Activated T-cell treated with anti-CD3 and anti-CD28 coated beads for 24 hours (primary cell): ENCODE data around the gene RBMS3.
"Not testable (repeated sequence)": the region's sequence is repeated elsewhere in the genome, so short reads cannot be mapped to it uniquely, and the experiment has no call there.

Experiments
- DNase-seq: peaks from one replicate; pipeline ENCODE4 v3.0.0-alpha.2; 2020; ENCODE audit warnings: low read depth

The RBMS3 gene

DNA sequence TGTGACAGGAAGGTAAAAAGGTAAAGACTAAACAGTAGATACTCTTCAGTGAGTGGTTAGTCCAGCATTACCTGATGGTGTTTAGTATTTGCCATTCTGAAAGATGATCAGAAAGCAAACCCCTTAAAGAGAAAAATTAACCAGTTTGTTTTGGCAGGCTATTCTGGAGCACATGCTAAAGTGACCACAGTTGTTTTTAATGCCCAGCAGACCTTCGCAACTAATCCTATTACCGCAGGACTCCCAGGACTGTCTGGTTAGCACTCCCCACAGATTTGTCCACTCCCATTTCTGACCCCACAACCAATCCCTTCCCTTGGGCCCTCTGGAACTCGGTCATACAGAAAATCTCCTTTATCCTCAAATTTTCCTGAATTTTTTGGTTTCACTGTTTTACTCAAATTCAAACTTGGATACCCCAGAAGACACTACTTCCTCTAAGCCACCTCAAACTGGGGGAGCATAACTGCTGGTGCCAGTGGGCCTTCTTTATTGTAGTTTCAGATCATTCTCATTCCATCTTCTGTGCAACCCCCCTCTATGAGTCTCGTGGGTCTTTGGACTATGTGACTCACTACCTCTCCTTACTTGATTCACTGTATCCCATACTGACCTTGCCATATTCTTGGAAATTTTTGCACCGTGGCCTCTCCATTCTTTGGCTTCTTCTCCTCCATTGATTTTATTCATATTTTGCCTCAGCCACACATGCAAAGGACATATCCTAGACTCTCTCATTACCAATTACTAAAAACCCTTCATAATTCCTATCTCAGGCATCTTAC lies 104.4 kb downstream of the RBMS3 start:
- DNase-seq, result no peak

DNA sequence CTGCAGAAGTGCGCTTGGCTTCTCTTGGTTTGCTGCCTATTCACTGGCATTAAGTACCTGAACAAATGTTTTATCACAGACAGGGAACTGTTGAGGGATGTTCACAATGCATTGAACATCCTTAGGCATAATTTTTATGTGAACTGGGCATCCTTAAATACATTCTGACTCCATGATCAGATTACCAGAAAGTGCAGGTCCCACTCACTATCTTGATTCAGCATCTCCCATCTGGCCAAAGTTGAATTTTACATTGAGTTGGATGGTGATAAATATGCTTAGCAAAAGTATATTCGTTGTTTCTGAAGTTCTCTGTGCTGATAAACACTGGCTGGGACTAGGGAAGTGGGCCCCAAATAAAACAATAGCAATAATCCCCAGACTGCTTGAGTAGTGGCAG lies 108.5 kb downstream of the RBMS3 start:
- DNase-seq, result no peak

DNA sequence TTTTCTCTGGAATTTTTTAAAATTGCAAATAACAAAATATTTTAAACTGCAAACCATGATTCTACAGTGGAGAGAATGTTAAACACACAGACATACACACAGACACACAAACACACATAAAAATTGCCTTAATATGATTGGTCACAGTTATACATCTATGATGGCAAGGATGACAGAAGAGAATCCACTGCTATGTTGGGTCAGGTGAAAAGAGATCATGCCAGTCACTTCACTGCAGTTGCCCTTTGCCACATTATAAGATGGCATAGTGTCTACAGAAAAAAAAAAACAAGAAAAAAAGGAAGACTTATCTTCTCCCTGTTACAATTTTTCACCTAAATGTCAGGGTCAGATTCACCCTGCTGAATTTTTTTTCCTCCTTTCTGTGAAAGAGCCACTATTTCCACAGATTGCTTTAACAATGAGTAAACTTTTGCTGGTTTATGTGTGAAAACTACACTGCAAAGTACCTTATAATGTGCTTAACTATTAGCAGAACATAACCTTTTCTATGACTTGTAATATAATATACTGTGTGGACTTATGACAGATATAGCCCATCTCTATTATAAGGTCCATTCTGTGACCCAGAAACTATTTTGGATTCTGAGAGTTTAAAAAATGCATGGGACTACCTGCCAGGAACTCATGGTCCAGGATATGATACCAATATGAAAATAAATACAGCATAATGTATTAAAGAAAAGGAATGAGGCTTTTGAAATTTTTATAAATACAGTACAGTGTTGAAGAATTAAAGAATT lies 111.9 kb downstream of the RBMS3 start:
- no peak for DNase-seq

DNA sequence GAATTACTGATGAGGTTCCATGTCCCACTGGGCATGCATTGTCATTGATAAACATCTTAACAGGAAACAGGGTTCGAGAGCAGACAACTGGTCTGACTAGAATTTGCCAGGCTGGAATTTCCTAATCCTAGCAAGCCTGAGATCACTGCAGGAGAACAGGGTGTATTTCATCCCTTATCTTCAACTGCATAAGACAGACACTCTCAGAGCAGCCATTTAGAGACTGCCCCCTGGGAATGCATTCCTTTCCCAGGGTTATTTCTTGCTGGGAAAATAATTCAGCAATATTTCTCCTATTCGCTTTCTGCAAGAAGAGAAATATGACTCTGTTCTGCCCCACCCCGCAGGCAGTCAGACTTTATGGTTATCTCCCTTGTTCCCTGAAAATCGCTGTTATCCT lies 113.1 kb downstream of the RBMS3 start:
- DNase-seq, result not testable (repeated sequence)

DNA sequence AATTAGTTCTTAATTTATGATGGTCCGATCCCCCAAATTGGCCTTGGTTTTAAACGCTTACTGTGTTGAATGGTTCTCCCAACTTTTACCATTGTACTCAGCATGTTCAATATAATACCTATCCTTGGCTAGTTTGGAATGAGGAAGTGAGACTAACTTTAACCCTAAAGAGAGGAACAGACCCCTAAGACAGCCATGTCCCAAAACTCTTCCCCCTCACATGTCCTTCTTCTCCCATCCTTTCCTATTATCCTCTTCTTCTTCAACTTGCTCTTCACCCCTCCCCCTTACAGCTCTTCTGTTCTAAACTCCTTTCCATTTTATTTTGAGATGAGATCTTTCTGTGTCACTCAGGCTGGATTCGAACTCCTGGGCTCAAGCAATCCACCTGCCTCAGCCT lies 116.5 kb downstream of the RBMS3 start:
- DNase-seq, result no peak

DNA sequence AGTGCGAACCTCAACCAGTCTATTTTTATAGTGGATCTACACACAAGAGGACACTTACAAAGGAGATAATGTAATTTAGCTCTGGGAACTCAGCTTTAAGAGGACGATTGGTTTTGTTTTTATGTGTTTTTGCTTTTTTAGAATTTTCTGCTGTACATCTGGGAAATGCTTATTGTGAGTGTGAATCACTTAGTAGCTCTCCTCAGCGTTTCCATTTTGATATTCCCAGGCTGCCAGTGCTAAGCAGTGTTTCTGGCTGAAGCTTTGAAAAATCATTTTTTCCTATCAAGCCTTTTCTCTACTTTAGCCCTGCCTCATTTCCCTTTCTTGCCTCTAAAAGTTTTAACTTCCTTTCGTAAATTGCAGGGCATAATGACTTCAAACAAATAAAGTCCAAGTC lies 117.9 kb downstream of the RBMS3 start:
- DNase-seq, result no peak

DNA sequence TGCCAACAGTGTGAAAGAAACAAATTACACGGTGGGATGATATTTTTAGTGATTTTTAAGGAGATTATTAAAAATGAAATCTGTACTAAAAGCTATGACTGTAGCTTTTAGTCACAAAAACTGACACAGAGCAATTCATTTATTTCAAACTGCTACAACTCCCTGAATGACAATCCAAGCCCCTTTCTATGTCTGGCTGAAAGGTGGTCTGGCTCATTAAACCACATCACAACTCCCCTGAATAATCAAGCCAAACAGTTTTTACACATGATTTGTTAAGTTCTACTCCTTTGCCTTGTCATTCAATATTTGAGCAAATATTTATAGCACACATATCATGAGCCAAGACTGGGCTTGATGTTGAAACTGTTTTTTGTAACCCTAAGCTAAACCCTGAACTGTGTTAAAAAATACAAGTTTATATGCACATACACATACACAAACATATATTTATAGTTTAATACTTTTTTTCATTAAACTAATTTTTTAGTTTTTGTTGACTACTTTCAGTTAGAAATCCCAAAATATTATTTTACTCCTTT lies 125.5 kb downstream of the RBMS3 start:
- no peak for DNase-seq

DNA sequence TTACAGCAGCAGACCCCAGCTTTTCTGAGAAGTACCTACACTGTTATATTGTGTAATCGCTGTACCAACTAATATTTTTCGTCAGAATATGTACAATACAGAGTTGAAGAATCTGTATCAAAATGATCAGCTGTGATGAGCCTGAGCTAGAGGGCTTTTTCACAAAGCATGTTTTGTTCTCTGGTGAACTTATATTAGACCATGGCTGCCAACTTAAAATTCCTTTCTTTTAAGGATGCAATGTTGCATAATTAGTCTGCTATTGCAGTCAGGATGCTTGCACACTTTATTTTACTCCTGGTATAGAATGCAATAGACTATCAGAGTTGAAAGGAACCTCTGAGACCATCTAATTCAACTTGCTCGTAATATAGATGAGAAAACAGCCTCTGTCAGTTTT lies 127.8 kb downstream of the RBMS3 start:
- no peak for DNase-seq

DNA sequence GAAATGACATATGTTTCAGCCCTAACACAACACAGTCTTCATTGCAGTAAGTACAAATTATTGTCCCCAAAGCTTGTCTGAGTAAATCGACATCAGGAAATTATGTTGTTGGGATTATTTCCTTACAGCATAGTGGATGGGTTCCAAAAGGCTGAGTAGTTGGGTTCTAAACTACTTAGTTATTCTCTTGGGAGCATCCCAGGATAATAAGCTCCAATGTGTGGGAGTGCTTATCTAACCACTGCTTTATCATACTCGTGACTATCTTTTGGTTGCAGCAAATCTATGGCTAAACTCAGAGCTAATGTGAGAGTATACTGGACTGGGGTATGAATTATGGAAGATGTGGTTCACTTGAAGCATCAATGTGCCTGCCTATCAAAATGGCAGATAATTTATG lies 128.5 kb downstream of the RBMS3 start:
- no peak for DNase-seq

DNA sequence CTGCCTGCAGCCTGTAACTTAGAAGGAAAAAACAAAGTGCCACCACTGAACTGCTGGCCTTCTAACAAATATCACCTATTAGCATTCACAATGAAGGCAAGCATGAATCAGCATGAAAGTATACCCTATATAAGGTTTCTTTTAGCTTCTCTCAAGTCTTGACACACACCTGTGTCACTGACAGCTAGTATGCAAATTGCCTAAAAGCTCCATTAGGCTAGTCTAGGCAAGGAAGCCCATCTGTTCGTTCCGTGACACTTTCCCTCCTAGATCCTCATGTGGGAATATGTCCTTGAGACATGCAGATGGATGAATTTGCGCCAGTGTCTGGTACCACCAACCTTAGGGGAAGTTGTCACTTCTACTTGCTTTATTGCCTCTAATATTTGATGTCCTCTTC lies 129.3 kb downstream of the RBMS3 start:
- no peak for DNase-seq

DNA sequence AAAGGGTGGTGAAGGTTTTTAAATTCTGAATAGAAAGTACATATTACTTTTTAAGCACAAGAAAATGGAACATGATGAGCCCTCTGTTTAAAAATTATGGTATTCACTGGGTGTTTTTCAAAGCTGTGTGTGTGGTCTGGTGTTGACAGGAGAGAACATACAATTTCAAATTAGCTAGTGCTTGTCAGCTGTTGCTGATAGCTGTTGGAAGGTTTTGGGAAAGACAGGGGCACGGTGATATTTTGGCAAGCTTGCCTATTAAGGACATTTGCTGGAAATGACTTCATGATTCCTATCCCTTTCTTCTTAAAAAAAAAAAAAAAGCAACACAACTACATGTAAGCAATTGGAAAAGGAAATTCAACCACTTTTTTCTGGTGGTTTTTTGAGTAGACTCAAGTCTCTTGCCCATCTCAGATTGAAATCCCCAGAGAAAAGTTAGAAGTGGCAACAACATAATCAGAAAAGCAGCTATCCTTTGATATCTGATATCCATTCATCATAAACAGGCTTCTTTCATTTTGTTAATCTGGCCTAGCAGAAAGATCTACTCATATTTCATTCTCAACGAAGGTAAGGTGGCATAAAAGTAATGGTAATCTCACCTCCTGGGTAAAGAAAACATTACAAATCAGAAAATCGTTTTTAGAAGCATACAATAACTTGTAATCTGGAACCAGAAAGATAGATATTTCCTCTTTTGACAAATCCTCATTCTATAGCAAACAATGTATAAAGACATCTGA lies 130.0 kb downstream of the RBMS3 start:
- no peak for DNase-seq

DNA sequence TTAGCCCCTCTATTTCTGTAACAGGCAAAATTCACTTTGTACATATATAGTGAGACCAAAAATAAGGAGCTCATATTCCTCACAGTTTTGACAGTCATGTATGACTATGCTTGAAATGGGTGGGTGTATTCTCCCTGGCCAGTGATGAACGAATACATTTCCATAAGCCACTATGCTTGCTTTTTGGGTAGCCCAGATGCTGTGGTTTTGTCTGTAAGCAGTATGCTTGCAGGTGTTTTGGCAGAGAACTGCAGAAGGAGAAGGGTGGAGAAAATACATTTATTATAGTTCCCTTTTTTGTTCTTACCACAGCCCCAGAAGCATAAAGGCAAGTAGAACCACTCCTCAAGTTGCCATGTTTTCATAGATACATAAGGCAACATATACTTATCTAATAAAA lies 131.2 kb downstream of the RBMS3 start:
- DNase-seq, result no peak

DNA sequence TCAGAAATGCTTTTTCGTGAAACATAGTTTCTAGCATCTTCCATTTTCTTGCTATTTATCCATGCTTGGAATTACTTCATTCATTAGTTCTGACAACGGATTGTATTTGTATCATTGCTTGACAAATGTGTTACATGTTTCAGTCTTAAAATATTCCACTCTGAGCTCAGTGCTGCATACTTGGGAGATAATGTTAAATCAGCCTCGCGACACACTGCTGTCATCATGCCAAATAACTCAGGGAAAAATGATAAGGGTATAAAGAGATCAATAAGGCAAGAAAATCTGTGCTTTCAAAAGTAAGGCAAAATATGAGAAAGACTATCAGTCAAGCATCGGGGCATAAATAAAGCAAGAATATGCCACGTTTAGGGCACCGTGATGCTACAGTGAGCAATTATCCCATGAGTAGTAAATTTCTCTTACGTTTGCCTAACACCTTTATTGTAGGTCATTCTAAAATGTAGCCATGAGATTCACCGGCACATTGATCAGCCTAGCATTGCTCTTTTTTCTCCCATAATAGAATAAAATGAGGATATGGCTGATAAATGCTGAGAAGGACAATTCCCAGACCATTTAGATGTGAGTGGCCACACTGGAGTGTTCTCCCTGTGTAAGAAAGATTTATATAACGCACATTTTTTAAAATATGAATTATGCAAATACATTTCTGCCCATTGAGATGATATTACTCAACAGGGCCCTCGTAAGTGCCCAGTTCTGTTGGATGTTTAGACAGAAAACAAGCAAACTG lies 133.8 kb downstream of the RBMS3 start:
- DNase-seq, result no peak

DNA sequence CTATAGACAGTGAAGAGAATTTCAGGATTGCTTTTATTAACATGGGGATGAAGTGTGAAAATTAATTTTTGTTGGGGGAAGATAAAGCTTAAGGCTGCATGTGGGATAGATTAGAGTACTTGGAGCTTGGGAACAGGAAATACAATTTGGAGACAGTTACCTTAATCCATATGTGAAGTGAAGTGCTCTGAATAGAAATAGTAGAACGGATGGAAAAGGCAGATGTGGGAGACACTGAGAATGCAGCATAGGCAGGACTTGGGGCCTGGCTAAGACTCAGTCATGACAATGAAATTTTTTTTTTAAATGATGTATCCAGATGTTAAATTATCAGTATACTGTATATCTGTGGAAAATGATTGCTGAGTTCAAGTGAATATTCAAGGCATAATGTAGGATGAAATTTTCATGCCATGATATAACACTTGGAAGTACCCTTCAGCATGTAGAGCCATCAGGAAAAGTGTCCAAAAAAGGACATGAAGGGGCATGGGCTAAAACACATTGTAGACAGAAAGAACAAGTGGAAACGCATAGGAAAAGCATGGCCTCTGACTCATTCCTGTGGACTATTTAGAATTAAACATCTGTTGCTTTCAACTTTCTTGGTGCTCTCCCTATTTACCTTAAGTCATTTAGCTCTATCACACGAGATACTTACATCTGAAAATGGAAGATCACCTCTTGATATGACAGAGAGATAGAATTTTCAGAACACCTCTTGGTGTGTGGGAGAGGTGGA lies 134.8 kb downstream of the RBMS3 start:
- DNase-seq, result no peak

DNA sequence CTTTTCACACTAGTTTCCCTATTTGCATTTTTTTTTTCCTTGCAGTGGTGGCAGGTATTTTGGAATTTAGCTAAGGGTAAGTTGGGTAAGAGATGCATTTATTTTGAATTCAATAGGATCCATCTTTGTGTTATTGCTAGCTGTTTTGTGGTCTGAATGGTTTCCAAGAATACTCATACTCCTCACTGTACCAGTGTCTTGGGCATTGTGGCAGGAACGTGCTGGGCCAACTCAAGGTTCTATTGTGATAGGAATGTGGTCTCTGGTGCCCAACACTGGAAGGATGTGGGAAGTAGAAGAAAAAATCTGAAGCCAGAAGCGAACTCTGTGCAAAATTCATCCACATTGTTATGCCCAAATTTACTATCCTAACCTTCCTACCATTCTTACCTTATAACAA lies 135.6 kb downstream of the RBMS3 start:
- no peak for DNase-seq

DNA sequence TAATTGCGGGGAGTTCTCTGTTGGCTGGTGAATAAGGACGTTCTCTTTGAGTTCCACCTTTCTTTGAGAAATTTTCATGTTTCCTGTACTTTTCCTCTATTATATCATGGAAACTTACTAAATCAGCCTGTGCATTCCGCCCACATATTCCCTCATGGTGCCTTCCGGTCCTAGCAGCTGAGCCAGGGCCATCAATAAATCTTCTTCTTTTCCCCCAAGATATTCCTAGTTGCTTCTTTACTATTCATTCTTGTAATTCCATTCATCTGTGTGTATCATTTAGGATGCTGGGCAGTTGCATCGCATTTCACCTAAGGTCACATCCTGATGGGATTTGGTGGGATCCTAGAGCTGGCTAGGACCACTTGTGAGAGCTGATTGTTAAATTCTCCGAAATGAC lies 139.2 kb downstream of the RBMS3 start:
- no peak for DNase-seq

DNA sequence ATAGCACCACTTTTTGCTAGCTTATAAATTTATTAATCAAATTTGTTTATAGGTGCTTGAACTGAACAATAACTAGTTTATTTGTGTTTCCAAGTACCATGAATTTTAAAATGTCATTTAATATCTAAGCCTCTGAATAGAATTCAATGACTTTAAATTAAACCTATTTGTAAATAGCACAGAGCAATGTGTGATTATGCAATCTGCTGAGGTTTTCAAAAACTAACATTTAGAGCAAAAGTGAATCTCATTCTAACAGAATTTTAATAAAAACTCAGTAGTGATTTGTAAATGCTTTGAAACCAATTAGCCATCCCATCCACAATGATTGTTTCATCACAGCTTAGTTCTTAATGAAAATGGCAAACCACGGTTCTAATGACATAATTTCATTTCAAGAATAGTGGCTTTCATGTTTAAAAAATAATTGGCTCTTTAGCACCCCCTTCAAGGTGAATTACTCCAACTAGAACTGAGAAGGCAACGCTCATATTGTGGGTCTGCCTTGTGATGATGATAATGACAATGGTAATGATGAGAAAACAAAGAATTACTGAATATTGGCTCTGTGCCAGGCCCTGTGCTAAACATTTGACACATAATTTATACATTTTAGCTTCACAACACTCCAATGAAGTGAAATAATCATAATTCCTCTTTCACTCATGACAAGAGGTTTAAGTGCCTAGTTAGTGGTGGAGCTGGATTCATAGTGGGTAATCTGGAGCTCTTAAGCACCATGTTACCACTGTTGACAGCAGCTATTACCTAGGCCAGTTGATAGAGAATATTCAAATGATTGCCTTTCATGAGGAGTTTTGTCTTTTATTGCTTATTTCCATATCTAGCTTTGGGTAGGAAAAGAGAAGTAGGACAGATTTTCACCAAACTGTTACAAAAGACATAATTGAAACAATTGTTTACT lies 145.7 kb downstream of the RBMS3 start:
- DNase-seq, result no peak

DNA sequence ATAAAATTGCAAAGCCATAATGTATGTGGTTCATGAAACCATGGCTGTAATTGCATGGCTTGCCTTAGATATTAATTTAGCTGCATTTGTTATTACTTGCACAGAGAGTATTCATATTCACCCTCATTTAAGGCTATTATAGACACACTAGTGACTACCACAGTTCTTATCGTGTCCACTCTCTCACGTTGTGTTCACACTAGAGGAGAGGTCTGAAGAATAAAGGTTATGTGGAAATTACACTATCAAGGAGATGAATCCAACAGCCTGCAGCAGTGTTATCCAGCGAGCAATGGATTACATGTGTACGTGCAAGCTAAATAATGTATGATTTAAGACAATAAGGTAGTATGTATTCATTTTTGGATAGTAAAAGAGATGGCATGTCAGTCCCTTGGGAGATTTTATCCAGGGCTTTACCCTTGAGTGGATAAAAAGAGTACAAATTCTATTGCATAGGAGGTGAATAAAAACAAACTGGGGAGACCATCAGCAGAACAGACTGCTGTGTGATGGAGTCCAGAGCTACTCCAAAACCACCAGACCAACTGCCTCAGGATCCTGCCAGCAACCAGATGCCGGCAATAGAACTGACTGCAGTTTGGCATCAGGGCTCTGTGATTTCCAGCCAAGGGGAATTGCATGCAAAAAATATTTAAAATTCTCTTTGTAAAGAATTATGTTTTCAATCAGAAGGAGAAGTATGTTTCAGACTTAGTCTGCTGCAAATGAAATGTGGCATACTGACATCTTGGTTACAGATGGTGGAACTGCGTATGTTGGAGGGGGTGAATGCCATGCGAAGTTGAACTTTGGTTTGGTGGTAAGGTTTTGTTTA lies 146.6 kb downstream of the RBMS3 start:
- DNase-seq, result no peak

DNA sequence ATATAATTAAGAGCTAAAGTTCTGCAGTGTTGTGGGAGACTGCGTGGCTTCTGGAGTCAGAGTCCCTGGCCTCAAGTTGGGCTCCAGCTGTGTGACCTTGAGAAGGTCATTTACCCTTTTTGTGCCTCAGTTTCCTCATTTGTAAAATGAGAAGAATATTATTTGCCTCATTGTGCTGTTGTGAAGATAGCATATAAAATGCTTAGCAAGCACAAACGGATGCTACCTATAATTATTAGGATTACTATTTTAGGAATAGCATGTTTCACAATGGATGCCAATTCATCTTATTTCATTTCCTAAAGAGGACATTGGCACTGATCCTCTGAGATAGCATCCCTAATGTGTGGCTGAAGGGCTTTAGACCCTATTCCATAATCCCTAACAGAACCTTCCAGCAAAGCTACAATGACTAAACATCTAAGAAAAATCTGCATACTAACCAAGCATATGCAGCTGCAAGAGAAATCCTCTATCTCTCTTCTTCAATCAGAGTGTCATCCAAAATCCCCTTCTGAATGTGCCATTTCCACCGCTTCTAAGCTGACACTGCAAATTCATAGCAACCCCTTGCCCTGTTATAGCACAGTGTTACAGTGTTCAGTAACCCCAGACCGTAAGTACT lies 148.3 kb downstream of the RBMS3 start:
- DNase-seq, result no peak
